ENCODE measurements around the gene SYF2. TPM values are rescaled to one million over a fixed set of nuclear protein-coding genes. Genes with fewer than 3 reads are reported as not detected.
"Not testable (repeated sequence)": the region's sequence is repeated elsewhere in the genome, so short reads cannot be mapped to it uniquely, and the experiment has no call there.

SYF2 gene
- total RNA-seq, 2 experiments from 2014 or later = 29.9 to 36.5 TPM

DNA sequence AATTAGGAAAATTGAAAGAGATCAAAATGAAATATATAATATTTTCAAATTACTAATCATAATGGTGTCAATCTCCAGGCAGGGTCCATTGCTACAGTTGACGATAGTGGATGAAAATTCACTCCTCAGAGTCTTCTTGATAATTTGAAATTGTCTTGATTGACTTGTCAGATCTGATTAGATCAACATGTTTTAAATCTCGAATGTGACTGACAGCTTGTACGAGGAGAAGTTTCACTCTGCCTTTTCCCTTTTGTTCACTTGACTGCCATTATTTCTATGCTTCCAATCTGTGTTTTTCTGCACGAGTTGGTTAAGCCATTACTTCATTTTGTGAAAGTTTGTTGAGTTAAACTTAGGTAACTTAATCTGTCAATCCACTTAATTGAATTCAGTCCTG, 43.3 kb upstream of the SYF2 start:
- H3K9me2 ChIP-seq (ENCODE audit: insufficient read depth, low read length); H3K36me3 ChIP-seq (ENCODE audit: insufficient read depth, low read length); CTCF ChIA-PET (ENCODE audit: unreplicated experiment); H3K9me3 ChIP-seq (ENCODE audit: low read length); BruUV-seq (replicated peaks); H3K4me2 ChIP-seq (ENCODE audit: low read length); H2AFZ ChIP-seq (ENCODE audit: low read length); H3K79me2 ChIP-seq (ENCODE audit: insufficient read depth, low read depth, low read length); DNase-seq (ENCODE audit: low spot score); H4K20me1 ChIP-seq (ENCODE audit: insufficient read depth, low read length); intact Hi-C loops (cut with micrococcal nuclease; ENCODE audit: unreplicated experiment); POLR2A ChIA-PET; H3K27ac ChIP-seq (ENCODE audit: low read depth, low read length, poor library complexity, severe bottlenecking); H3K4me3 ChIP-seq (ENCODE audit: low read depth, low read length, poor library complexity, severe bottlenecking); H3K4me1 ChIP-seq (ENCODE audit: insufficient read depth, low read length, poor library complexity, severe bottlenecking): not testable (repeated sequence)

DNA sequence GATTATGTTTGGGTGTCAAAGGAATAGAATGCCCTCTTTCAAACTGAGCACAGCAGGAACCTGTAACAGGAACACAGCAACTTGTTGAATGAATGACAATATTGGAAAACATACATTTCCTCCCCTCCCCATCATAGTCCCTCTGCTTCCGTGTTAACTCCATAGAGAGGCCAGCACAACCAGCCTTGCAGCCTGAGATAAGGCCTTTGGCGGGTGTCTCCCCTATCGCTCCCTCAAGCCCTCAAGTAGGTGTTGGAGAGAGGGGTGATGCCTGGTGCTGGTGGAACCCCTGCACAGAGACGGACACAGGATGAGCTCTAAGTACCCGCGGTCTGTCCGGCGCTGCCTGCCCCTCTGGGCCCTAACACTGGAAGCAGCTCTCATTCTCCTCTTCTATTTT, 39.9 kb upstream of the SYF2 start, which contains the start of gene RHD:
Gene RHD (plus strand): TSS at position 272 of the 400 bp plus-strand sequence. CDS start 39 bp downstream, at position 311.
- H3K4me3 ChIP-seq (ENCODE audit: low read depth, low read length, poor library complexity, severe bottlenecking); H3K9me2 ChIP-seq (ENCODE audit: insufficient read depth, low read length); H2AFZ ChIP-seq (ENCODE audit: low read length); H3K79me2 ChIP-seq (ENCODE audit: insufficient read depth, low read depth, low read length); CTCF ChIA-PET (ENCODE audit: unreplicated experiment); POLR2A ChIA-PET; H4K20me1 ChIP-seq (ENCODE audit: insufficient read depth, low read length); H3K9me3 ChIP-seq (ENCODE audit: low read length); DNase-seq (ENCODE audit: low spot score); H3K27ac ChIP-seq (ENCODE audit: low read depth, low read length, poor library complexity, severe bottlenecking); intact Hi-C loops (cut with micrococcal nuclease; ENCODE audit: unreplicated experiment); BruUV-seq (replicated peaks); H3K36me3 ChIP-seq (ENCODE audit: insufficient read depth, low read length); H3K4me1 ChIP-seq (ENCODE audit: insufficient read depth, low read length, poor library complexity, severe bottlenecking); H3K4me2 ChIP-seq (ENCODE audit: low read length): not testable (repeated sequence)

DNA sequence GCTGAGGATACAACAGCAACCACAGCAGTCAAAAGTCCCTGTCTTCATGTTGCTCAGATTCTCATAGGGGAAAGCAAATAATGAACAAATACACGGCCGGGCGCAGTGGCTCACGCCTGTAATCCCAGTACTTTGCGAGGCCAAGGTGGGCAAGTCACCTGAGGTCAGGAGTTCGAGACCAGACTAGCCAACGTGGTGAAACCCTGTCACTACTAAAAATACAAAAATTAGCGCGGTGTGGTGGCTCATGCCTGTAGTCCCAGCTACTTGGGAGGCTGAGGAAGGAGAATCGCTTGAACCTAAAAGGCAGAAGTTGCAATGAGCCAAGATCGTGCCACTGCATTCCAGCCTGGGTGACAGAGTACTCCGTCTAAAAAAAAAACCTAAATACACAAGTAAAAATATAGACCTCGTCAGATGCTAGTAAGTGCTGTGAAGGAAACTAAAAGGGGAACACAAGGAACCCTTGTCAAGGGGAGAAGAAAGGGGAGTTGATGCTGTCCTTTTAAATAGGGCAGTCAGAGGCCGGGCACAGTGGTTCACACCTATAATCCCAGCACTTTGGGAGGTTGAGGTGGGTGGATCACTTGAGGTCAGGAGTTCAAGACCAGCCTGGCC, 36.0 kb upstream of the SYF2 start:
- H3K79me2 ChIP-seq (ENCODE audit: insufficient read depth, low read depth, low read length); BruUV-seq (replicated peaks); H3K9me2 ChIP-seq (ENCODE audit: insufficient read depth, low read length); CTCF ChIA-PET (ENCODE audit: unreplicated experiment); H3K36me3 ChIP-seq (ENCODE audit: insufficient read depth, low read length); H3K9me3 ChIP-seq (ENCODE audit: low read length); H3K4me1 ChIP-seq (ENCODE audit: insufficient read depth, low read length, poor library complexity, severe bottlenecking); H4K20me1 ChIP-seq (ENCODE audit: insufficient read depth, low read length); intact Hi-C loops (cut with micrococcal nuclease; ENCODE audit: unreplicated experiment); DNase-seq (ENCODE audit: low spot score): not testable (repeated sequence)
- Histone ChIP-seq H3K4me3 (ENCODE audit: low read depth, low read length, poor library complexity, severe bottlenecking) (peak overlapping the region; percentile 65), H3K4me2 (ENCODE audit: low read length) (peak overlapping the region; percentile 59; the same call in 1 of the 2 replicates), H3K27ac (ENCODE audit: low read depth, low read length, poor library complexity, severe bottlenecking) (peak overlapping the region; percentile 58), H2AFZ (ENCODE audit: low read length) (peak overlapping the region; percentile 92; the same call in 1 of the 2 replicates)
- POLR2A ChIA-PET = interaction anchor here (0.7 kb wide), 2 partner anchors 38 to 438 kb away, joined by 3 read pairs; no protein-coding TSS in a partner anchor

DNA sequence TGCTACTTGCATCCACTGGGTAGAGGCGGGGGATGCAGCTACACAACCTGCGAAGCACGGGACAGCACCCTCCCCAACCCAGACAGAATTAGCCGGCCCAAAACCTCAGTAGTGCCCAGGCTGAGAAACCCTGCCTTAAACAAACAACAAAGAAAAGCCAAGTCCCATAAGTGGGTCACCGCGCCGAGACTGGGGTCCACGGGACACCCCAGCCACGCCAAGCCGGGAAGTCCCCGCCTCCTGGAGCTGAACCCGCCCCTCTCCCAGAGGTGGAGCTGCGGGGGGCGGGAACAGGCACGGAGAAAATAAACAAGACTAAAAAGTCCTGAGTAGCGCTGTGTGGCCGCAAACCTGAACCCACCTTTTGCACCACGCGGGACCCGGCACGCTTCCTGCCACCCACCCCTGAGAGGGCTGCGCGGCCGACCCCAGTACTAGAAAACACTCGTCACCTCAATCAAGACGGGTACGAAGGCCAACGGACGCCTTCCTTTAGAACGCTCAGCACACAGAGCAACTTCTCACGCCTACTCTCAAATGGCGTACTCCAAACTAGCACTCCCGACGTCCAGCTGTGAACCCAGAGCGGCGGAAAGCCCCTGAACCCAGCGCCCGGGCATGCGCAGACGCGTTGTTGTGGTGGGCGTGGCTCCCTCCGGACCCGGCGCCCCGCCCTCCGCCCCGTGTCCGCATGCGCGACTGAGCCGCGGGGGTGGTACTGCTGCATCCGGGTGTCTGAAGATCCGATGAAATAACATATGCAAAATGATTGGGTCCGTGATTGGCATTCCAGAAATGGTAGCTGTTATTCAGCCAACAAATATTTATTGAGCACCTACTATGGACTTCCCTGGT, 35.2 kb upstream of the SYF2 start:
- POLR2A ChIA-PET; CTCF ChIA-PET (ENCODE audit: unreplicated experiment); intact Hi-C loops (cut with micrococcal nuclease; ENCODE audit: unreplicated experiment); H3K36me3 ChIP-seq (ENCODE audit: insufficient read depth, low read length); H3K9me3 ChIP-seq (ENCODE audit: low read length); H3K9me2 ChIP-seq (ENCODE audit: insufficient read depth, low read length); H3K4me1 ChIP-seq (ENCODE audit: insufficient read depth, low read length, poor library complexity, severe bottlenecking); H4K20me1 ChIP-seq (ENCODE audit: insufficient read depth, low read length); H3K79me2 ChIP-seq (ENCODE audit: insufficient read depth, low read depth, low read length): not testable (repeated sequence)
- peak; percentile 76 for DNase-seq (ENCODE audit: low spot score)
- H3K27ac ChIP-seq (ENCODE audit: low read depth, low read length, poor library complexity, severe bottlenecking) = peak overlapping the region; percentile 58
- peak overlapping the region; percentile 92; the same call in 1 of the 2 replicates for H2AFZ ChIP-seq (ENCODE audit: low read length)
- peak overlapping the region; percentile 65 for H3K4me3 ChIP-seq (ENCODE audit: low read depth, low read length, poor library complexity, severe bottlenecking)
- BruUV-seq (replicated peaks) = TSS peak; percentile 66
- peak overlapping the region; percentile 59 for H3K4me2 ChIP-seq (ENCODE audit: low read length)

DNA sequence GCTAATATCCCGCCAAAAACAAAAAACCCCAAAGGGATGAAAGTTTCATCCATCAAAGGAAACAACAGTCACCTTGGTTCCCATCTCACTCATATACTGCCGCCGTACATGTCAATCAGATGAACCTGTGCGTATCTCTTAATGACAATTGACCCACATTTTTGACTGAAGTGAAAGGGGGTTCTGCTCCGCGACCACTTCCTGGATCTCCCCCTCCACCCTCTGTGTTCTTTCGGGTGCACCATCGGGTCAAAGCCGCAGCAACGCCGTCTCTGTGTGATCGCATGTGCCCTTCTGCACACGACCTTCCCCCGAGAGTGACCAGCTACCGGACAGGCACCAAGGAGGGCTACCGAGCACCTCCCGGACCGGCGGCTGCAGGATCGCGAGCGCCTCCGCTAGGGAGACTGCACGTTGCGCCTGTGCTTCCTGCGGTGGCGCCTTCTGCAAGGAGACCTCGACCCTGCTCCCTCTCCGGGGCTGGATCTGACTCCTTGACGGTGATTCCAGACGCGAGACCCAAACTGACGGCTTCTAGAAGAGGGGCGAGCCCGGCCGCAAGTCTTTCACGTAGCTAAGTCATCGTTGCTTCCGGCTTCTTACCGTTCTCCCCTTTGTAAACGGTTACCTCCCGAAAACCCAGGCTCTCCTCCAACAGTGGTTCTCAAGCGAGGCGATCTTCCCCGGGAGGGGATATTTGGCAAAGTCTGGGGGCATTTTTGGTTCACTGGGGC, 34.4 kb upstream of the SYF2 start:
- H3K4me1 ChIP-seq (ENCODE audit: insufficient read depth, low read length, poor library complexity, severe bottlenecking); POLR2A ChIA-PET; BruUV-seq (replicated peaks); H3K79me2 ChIP-seq (ENCODE audit: insufficient read depth, low read depth, low read length); H3K9me3 ChIP-seq (ENCODE audit: low read length); intact Hi-C loops (cut with micrococcal nuclease; ENCODE audit: unreplicated experiment); CTCF ChIA-PET (ENCODE audit: unreplicated experiment); H4K20me1 ChIP-seq (ENCODE audit: insufficient read depth, low read length); H3K27ac ChIP-seq (ENCODE audit: low read depth, low read length, poor library complexity, severe bottlenecking); H3K36me3 ChIP-seq (ENCODE audit: insufficient read depth, low read length); H2AFZ ChIP-seq (ENCODE audit: low read length); H3K9me2 ChIP-seq (ENCODE audit: insufficient read depth, low read length): not testable (repeated sequence)
- H3K4me3 ChIP-seq (ENCODE audit: low read depth, low read length, poor library complexity, severe bottlenecking) = peak overlapping the region; percentile 69
- DNase-seq (ENCODE audit: low spot score) = peak; percentile 21
- peak overlapping the region; percentile 60 for H3K4me2 ChIP-seq (ENCODE audit: low read length)

DNA sequence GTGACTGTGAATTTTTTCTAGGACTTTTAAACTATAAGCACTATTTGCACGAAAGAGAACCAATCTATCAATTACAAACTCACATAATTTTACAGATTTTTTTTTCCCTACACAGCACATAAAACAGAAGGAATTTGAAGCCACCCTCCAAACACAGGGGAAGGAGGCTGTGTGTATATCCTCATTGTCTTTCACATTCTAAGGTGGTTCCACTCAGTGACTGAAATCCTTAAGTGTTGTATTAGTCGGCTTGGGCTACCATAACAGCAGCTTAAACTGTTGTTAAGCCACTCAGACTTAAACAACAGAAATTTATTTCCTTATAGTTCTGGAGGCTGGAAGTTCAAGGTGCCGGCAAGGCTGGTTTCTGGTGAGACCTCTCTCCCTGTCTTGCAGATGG, 28.0 kb upstream of the SYF2 start:
- POLR2A ChIA-PET; H2AFZ ChIP-seq (ENCODE audit: low read length); DNase-seq (ENCODE audit: low spot score); CTCF ChIA-PET (ENCODE audit: unreplicated experiment); H4K20me1 ChIP-seq (ENCODE audit: insufficient read depth, low read length); H3K9me2 ChIP-seq (ENCODE audit: insufficient read depth, low read length); H3K79me2 ChIP-seq (ENCODE audit: insufficient read depth, low read depth, low read length); H3K4me3 ChIP-seq (ENCODE audit: low read depth, low read length, poor library complexity, severe bottlenecking); H3K9me3 ChIP-seq (ENCODE audit: low read length); H3K27ac ChIP-seq (ENCODE audit: low read depth, low read length, poor library complexity, severe bottlenecking); H3K4me1 ChIP-seq (ENCODE audit: insufficient read depth, low read length, poor library complexity, severe bottlenecking); H3K4me2 ChIP-seq (ENCODE audit: low read length); H3K36me3 ChIP-seq (ENCODE audit: insufficient read depth, low read length); intact Hi-C loops (cut with micrococcal nuclease; ENCODE audit: unreplicated experiment); BruUV-seq (replicated peaks): not testable (repeated sequence)
